H1 (cell line): ENCODE data around the gene ADAMTS16. TPM values are rescaled to one million over a fixed set of nuclear protein-coding genes. Genes with fewer than 3 reads are reported as not detected.

Source experiments
- BACH1 ChIP-seq: IDR thresholded peaks from 2 replicates; pipeline ENCODE4 v1.6.1; 2012; ENCODE audit warnings: low read length, improper control_type of control experiment
- BRCA1 ChIP-seq: IDR thresholded peaks from 2 replicates; pipeline ENCODE4 v1.6.1; 2012; ENCODE audit warnings: low read depth, low read length, improper control_type of control experiment
- CBX5 ChIP-seq: fragments of 300-800, 300-1000 bp; sonication (generic); IDR thresholded peaks from 2 replicates; pipeline ENCODE4 v1.7.1; 2016; ENCODE audit warnings: antibody characterized with exemption, low read length, low read depth
- CHD2 ChIP-seq: IDR thresholded peaks from 2 replicates; pipeline ENCODE4 v1.6.1; 2012; ENCODE audit warnings: low read length, improper control_type of control experiment
- GTF2F1 ChIP-seq: IDR thresholded peaks from 2 replicates; pipeline ENCODE4 v1.6.1; 2012; ENCODE audit warnings: low read depth, low read length, improper control_type of control experiment, borderline replicate concordance
- POLR2AphosphoS5 ChIP-seq: IDR thresholded peaks from 2 replicates; pipeline ENCODE4 v1.6.1; 2011; ENCODE audit warnings: low read depth, low read length
- TEAD4 ChIP-seq: IDR thresholded peaks from 2 replicates; pipeline ENCODE4 v1.6.1; 2012; ENCODE audit warnings: low read depth, low read length, inconsistent platforms, mixed read lengths
- polyA plus RNA-seq, 7 experiments: library from polyadenylated mRNA; depleted of rRNA in 3 of 7; stranded (reverse) in 5 of 7; unstranded in 2 of 7; fragments of >200 nt in 5 of 7; fragments of 200-250 nt in 2 of 7; gene quantifications; 1 replicate in 5 of 7; 2 replicates in 1 of 7; 4 replicates in 1 of 7; pipeline versions ENCODE4 v1.2.1 to v1.2.3, GENCODE V29; 2011 to 2013; ENCODE audit warnings: missing spikeins in 2 of 7, mixed read lengths in 2 of 7
- total RNA-seq: library from RNA; stranded (reverse); fragmentation: NEBNext Ultra II Directional; extraction: Animal tissue kit (Norgen Biotek cat#: 25700); gene quantifications from 2 replicates; pipeline ENCODE4 v1.2.1, GENCODE V29; 2021
- TF ChIP-seq, protein P1 (sequence below): fragments of 300-600 bp; sonication (generic); IDR thresholded peaks from 2 replicates; pipeline ENCODE4 v1.7.1; 2012; ENCODE audit warnings: low read length, moderate library complexity, mild to moderate bottlenecking, inconsistent platforms; ENCODE audit not compliant: insufficient replicate concordance

Gene ADAMTS16
- total and polyA plus RNA-seq, 2 of the 8 experiments (the other 6 are each of a cell fraction or from before 2014, with no cell fraction given) = 3.7 to 16.0 TPM

DNA sequence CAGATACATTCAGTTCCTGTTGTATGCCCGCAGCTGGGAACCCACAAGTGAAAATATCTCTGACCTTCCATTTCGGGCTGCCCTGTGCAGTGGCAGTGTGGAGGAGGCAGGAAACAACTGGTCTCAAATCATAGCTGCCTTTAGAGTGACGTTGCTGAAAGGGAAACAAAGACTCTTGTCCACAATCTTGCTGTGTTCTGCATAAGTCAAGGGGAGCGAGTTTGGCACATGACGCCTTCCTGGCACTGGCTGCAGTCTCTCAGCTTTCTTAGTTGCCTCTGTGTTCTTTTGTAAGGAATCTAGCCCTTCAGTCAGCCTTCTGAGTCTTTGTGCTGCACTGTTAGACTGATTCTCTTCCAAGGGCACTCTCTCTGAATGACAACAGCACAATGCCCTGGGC, 24.0 kb downstream of the ADAMTS16 start (continued):
- TF ChIP-seq, protein P1, sequence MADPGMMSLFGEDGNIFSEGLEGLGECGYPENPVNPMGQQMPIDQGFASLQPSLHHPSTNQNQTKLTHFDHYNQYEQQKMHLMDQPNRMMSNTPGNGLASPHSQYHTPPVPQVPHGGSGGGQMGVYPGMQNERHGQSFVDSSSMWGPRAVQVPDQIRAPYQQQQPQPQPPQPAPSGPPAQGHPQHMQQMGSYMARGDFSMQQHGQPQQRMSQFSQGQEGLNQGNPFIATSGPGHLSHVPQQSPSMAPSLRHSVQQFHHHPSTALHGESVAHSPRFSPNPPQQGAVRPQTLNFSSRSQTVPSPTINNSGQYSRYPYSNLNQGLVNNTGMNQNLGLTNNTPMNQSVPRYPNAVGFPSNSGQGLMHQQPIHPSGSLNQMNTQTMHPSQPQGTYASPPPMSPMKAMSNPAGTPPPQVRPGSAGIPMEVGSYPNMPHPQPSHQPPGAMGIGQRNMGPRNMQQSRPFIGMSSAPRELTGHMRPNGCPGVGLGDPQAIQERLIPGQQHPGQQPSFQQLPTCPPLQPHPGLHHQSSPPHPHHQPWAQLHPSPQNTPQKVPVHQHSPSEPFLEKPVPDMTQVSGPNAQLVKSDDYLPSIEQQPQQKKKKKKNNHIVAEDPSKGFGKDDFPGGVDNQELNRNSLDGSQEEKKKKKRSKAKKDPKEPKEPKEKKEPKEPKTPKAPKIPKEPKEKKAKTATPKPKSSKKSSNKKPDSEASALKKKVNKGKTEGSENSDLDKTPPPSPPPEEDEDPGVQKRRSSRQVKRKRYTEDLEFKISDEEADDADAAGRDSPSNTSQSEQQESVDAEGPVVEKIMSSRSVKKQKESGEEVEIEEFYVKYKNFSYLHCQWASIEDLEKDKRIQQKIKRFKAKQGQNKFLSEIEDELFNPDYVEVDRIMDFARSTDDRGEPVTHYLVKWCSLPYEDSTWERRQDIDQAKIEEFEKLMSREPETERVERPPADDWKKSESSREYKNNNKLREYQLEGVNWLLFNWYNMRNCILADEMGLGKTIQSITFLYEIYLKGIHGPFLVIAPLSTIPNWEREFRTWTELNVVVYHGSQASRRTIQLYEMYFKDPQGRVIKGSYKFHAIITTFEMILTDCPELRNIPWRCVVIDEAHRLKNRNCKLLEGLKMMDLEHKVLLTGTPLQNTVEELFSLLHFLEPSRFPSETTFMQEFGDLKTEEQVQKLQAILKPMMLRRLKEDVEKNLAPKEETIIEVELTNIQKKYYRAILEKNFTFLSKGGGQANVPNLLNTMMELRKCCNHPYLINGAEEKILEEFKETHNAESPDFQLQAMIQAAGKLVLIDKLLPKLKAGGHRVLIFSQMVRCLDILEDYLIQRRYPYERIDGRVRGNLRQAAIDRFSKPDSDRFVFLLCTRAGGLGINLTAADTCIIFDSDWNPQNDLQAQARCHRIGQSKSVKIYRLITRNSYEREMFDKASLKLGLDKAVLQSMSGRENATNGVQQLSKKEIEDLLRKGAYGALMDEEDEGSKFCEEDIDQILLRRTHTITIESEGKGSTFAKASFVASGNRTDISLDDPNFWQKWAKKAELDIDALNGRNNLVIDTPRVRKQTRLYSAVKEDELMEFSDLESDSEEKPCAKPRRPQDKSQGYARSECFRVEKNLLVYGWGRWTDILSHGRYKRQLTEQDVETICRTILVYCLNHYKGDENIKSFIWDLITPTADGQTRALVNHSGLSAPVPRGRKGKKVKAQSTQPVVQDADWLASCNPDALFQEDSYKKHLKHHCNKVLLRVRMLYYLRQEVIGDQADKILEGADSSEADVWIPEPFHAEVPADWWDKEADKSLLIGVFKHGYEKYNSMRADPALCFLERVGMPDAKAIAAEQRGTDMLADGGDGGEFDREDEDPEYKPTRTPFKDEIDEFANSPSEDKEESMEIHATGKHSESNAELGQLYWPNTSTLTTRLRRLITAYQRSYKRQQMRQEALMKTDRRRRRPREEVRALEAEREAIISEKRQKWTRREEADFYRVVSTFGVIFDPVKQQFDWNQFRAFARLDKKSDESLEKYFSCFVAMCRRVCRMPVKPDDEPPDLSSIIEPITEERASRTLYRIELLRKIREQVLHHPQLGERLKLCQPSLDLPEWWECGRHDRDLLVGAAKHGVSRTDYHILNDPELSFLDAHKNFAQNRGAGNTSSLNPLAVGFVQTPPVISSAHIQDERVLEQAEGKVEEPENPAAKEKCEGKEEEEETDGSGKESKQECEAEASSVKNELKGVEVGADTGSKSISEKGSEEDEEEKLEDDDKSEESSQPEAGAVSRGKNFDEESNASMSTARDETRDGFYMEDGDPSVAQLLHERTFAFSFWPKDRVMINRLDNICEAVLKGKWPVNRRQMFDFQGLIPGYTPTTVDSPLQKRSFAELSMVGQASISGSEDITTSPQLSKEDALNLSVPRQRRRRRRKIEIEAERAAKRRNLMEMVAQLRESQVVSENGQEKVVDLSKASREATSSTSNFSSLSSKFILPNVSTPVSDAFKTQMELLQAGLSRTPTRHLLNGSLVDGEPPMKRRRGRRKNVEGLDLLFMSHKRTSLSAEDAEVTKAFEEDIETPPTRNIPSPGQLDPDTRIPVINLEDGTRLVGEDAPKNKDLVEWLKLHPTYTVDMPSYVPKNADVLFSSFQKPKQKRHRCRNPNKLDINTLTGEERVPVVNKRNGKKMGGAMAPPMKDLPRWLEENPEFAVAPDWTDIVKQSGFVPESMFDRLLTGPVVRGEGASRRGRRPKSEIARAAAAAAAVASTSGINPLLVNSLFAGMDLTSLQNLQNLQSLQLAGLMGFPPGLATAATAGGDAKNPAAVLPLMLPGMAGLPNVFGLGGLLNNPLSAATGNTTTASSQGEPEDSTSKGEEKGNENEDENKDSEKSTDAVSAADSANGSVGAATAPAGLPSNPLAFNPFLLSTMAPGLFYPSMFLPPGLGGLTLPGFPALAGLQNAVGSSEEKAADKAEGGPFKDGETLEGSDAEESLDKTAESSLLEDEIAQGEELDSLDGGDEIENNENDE = no peak
- TF ChIP-seq TEAD4 (no peak), GTF2F1 (no peak), BRCA1 (no peak), POLR2AphosphoS5 (no peak), CBX5 (no peak), BACH1 (no peak), CHD2 (no peak)
- TF ChIP-seq, all 59 proteins: peak for 0
